Ovary (tissue), 9 donors: ENCODE data around the gene SLCO2A1. TPM values are rescaled to one million over a fixed set of nuclear protein-coding genes. Genes with fewer than 3 reads are reported as not detected.

Experiments
- DNase-seq, 5 donors: peaks; one replicate each; pipeline ENCODE4 v3.0.0-alpha.2; 2019 to 2020
- H3K27ac ChIP-seq, 2 donors: fragments of 200-600 bp; one replicate each; pipeline versions ENCODE4 v1.5.1 to v1.8.0; 2019 to 2022
- H3K27me3 ChIP-seq: fragments of 200-600 bp; one replicate; pipeline ENCODE4 v1.8.0; 2022
- H3K36me3 ChIP-seq: fragments of 200-600 bp; sonication (generic); one replicate; pipeline ENCODE4 v1.5.1; 2019
- H3K4me1 ChIP-seq: one replicate; pipeline ENCODE4 v1.8.1; 2013; ENCODE audit warnings: mild to moderate bottlenecking, moderate library complexity; ENCODE audit not compliant: insufficient read depth
- H3K4me3 ChIP-seq: fragments of 200-600 bp; sonication (generic); one replicate; pipeline ENCODE4 v1.5.1; 2017
- H3K9me3 ChIP-seq, 2 donors: fragments of 200-600 bp in 1 of 2; sonication (generic) in 1 of 2; one replicate each; pipeline versions ENCODE4 v1.5.1 to v1.8.1; 2013 to 2019; ENCODE audit warnings: mild to moderate bottlenecking in 1 of 2, moderate library complexity in 1 of 2
- CTCF ChIP-seq, 3 donors: fragments of 450-650 bp in 2 of 3; fragments of 200-600 bp in 1 of 3; IDR thresholded peaks; one replicate each; pipeline versions ENCODE4 v1.5.1 to v1.8.0; 2016 to 2022; ENCODE audit warnings: antibody characterized with exemption in 3 of 3, mild to moderate bottlenecking in 1 of 3
- EP300 ChIP-seq: sonication (generic); formaldehyde crosslinking; IDR thresholded peaks from one replicate; pipeline ENCODE4 v1.6.1; 2017; ENCODE audit warnings: antibody characterized with exemption
- POLR2A ChIP-seq: fragments of 450-650 bp; IDR thresholded peaks from one replicate; pipeline ENCODE4 v1.6.1; 2017; ENCODE audit warnings: antibody characterized with exemption, mild to moderate bottlenecking, moderate library complexity
- WGBS, 3 donors: extraction: QIAGEN DNeasy Blood & Tissue Kit in 1 of 3; methylation state at CpG; one replicate each; pipeline versions ENCODE4 v1.1.5 to v1.1.7; 2013 to 2017; 5-methylcytosine and 5-hydroxymethylcytosine counted together
- intact Hi-C, 4 donors: fragments of 100-400 bp; cut with DNase I; formaldehyde crosslinking; loops; one replicate each; pipeline versions ENCODE4 v1.11.0 to v1.15.1; 2022 to 2023
- polyA plus RNA-seq, 2 donors: library from polyadenylated mRNA; stranded (reverse); fragments of 200-250 nt in 1 of 2; fragments of 350-450 nt in 1 of 2; fragmentation: Illumina TruSeq in 1 of 2; extraction: RNeasy Lipid Tissue Mini Kit (QIAGEN cat#74804) in 1 of 2; gene quantifications; one replicate each; pipeline ENCODE4 v1.2.3, GENCODE V29; 2013 to 2014
- total RNA-seq, 7 donors: library from RNA; depleted of rRNA in 2 of 7; stranded (reverse); fragments of >200 nt in 2 of 7; fragmentation: NEBNext Ultra II Directional in 3 of 7; extraction: Animal tissue kit (Norgen Biotek cat#: 25700) in 3 of 7; gene quantifications; one replicate each; pipeline versions ENCODE4 v1.1.0 to v1.2.4, GENCODE V29; 2016 to 2023
- donor health status: DM: no; HTN: no; CAD: no; lungs with moderate emphysema.
- donor health status: DM: no; HTN: no; CAD: no.
- donor health status: Bipolar disorder and iron deficiency.
- donor health status: DM: yes; HTN: yes; CAD: no.
- donor health status: DM: no; HTN: no; CAD: no.
- donor health status: DM: yes; HTN: yes; CAD: no.

Gene SLCO2A1
- total and polyA plus RNA-seq, 9 donors = 0.83 to 23.6 (median 3.7) TPM

- WGBS, 3 donors = 41 to 53% (median 53%) methylated on average over 1 of the region's 1 CpG
- intact Hi-C loops = no loop called here
- TF ChIP-seq EP300 (no peak), POLR2A (no peak), CTCF (IDR thresholded peaks at IDR 0.05) (no peak)
- no peak overlapping the region for H3K27ac ChIP-seq
- no peaks in the 10 kb centered on the region for H3K9me3 ChIP-seq
- H3K36me3 ChIP-seq = no peaks in the 10 kb centered on the region
- no peaks in the 10 kb centered on the region for H3K4me1 ChIP-seq
- DNase-seq = no peak
- H3K27me3 ChIP-seq = no peaks in the 10 kb centered on the region
- no peak overlapping the region for H3K4me3 ChIP-seq
Measured at GRCh38 chr3:134018850-134019249, 10.9 kb downstream of the SLCO2A1 start.

GRCh38 chr3:134018406-134018805 is 11.3 kb downstream of the SLCO2A1 start:
- DNase-seq = no peak
- Histone ChIP-seq H3K36me3 (no peaks in the 10 kb centered on the region), H3K9me3 (no peaks in the 10 kb centered on the region), H3K27me3 (no peaks in the 10 kb centered on the region), H3K4me1 (no peaks in the 10 kb centered on the region), H3K4me3 (no peak overlapping the region), H3K27ac (no peak overlapping the region)
- no peak for TF ChIP-seq EP300
- TF ChIP-seq POLR2A = no peak
- no peak for TF ChIP-seq CTCF (IDR thresholded peaks at IDR 0.05)
- 17 to 23% (median 21%) methylated on average over 3 of the region's 3 CpGs for WGBS, 3 donors
- intact Hi-C loops = no loop called here

GRCh38 chr3:134017490-134017889 is 12.2 kb downstream of the SLCO2A1 start:
- H3K36me3 ChIP-seq = no peaks in the 10 kb centered on the region
- no peak overlapping the region for H3K27ac ChIP-seq
- H3K9me3 ChIP-seq = no peaks in the 10 kb centered on the region
- H3K27me3 ChIP-seq = no peaks in the 10 kb centered on the region
- no peak for DNase-seq
- WGBS, 3 donors = 73 to 91% (median 88%) methylated on average over 5 of the region's 5 CpGs
- H3K4me3 ChIP-seq = no peak overlapping the region
- H3K4me1 ChIP-seq = no peaks in the 10 kb centered on the region
- TF ChIP-seq EP300 (no peak), CTCF (IDR thresholded peaks at IDR 0.05) (no peak), POLR2A (no peak)
- intact Hi-C loops = no loop called here

- no peak for TF ChIP-seq CTCF (IDR thresholded peaks at IDR 0.05)
- no peak for DNase-seq
- H3K36me3 ChIP-seq = no peaks in the 10 kb centered on the region
- no peak overlapping the region for H3K4me3 ChIP-seq
- H3K27me3 ChIP-seq = no peaks in the 10 kb centered on the region
- intact Hi-C loops = no loop called here
- 97 to 98% (median 98%) methylated on average over 2 of the region's 2 CpGs for WGBS, 3 donors
- no peaks in the 10 kb centered on the region for H3K4me1 ChIP-seq
- H3K9me3 ChIP-seq = no peaks in the 10 kb centered on the region
- no peak overlapping the region for H3K27ac ChIP-seq
Measured at GRCh38 chr3:134014270-134014669, 15.5 kb downstream of the SLCO2A1 start.

- H3K27ac ChIP-seq = no peak overlapping the region
- no peak overlapping the region for H3K4me3 ChIP-seq
- intact Hi-C loops = no loop called here
- no peaks in the 10 kb centered on the region for H3K27me3 ChIP-seq
- H3K4me1 ChIP-seq = no peaks in the 10 kb centered on the region
- no peaks in the 10 kb centered on the region for H3K36me3 ChIP-seq
- no peak for TF ChIP-seq CTCF (IDR thresholded peaks at IDR 0.05)
- TF ChIP-seq POLR2A = no peak
- no peak for TF ChIP-seq EP300
- H3K9me3 ChIP-seq = no peaks in the 10 kb centered on the region
- no peak for DNase-seq
- WGBS, 3 donors = 72 to 75% (median 74%) methylated on average over 3 of the region's 3 CpGs
Measured at GRCh38 chr3:134013280-134013679, 16.4 kb downstream of the SLCO2A1 start.
